HEK293 (cell line): ENCODE measurements around the gene TCF7.

Experiments used
- CTCF ChIA-PET: fragments of 350-600 bp; formaldehyde crosslinking; extraction: SDS; loops from one replicate; lab custom pipeline; 2021; ENCODE audit warnings: antibody characterized with exemption; lab: Yijun Ruan, JAX
- POLR2A ChIA-PET: fragments of 300-600 bp; formaldehyde crosslinking; extraction: SDS; loops from one replicate; lab custom pipeline; 2020; ENCODE audit warnings: antibody characterized with exemption, inconsistent platforms; lab: Yijun Ruan, JAX
- H3K27ac ChIP-seq: fragments of 200-500 bp; sonication (Bioruptor generic); 2 replicates; pipeline ENCODE4 v1.5.1; 2014; ENCODE audit warnings: low read depth, low read length, control low read depth, inconsistent platforms; ENCODE audit errors: extremely low read depth
- H3K36me3 ChIP-seq, 2 experiments: fragments of 200-500 bp in 1 of 2; sonication (Bioruptor generic) in 1 of 2; 1 replicate in 1 of 2; 2 replicates in 1 of 2; pipeline ENCODE4 v1.5.1; 2014 to 2017; ENCODE audit warnings: inconsistent platforms in 2 of 2, low read length in 2 of 2; ENCODE audit not compliant: control insufficient read depth in 2 of 2, insufficient read depth in 1 of 2
- H3K4me1 ChIP-seq: fragments of 200-500 bp; sonication (Bioruptor generic); 2 replicates; pipeline ENCODE4 v1.5.1; 2014; ENCODE audit warnings: mild to moderate bottlenecking, low read length, inconsistent platforms; ENCODE audit not compliant: control insufficient read depth, insufficient read depth
- H3K4me3 ChIP-seq: 2 replicates; pipeline ENCODE4 v1.5.1; 2011; ENCODE audit warnings: low read depth, mild to moderate bottlenecking, control low read depth, low read length, moderate library complexity
- H3K9me3 ChIP-seq: fragments of 200-500 bp; sonication (Bioruptor generic); 2 replicates; pipeline ENCODE4 v1.5.1; 2014; ENCODE audit warnings: low read depth, low read length, inconsistent platforms; ENCODE audit not compliant: control insufficient read depth, insufficient read depth
- AEBP2 ChIP-seq: fragments of 450-650 bp; formaldehyde crosslinking; IDR thresholded peaks from 2 replicates; pipeline ENCODE4 v1.5.1; 2016; ENCODE audit warnings: missing biosample characterization, missing genetic modification characterization, borderline replicate concordance
- ELK4 ChIP-seq: IDR thresholded peaks from 2 replicates; pipeline ENCODE4 v1.6.1; 2011; ENCODE audit warnings: mild to moderate bottlenecking, low read depth, low read length, borderline replicate concordance
- IKZF3 ChIP-seq: fragments of 450-650 bp; IDR thresholded peaks from 2 replicates; pipeline ENCODE4 v1.5.0; 2018; ENCODE audit warnings: missing biosample characterization, mild to moderate bottlenecking, missing genetic modification characterization, moderate library complexity
- KLF10 ChIP-seq: fragments of 450-650 bp; IDR thresholded peaks from 2 replicates; pipeline ENCODE4 v1.5.1; 2018; ENCODE audit warnings: missing biosample characterization, mild to moderate bottlenecking, missing genetic modification characterization
- KLF7 ChIP-seq: fragments of 450-650 bp; formaldehyde crosslinking; IDR thresholded peaks from 2 replicates; pipeline ENCODE4 v1.5.1; 2016; ENCODE audit warnings: missing biosample characterization, missing genetic modification characterization, borderline replicate concordance
- WT1 ChIP-seq: fragments of 450-650 bp; formaldehyde crosslinking; IDR thresholded peaks from 2 replicates; pipeline ENCODE4 v1.5.1; 2016; ENCODE audit warnings: missing biosample characterization, missing genetic modification characterization
- YY1 ChIP-seq: fragments of 450-650 bp; formaldehyde crosslinking; IDR thresholded peaks from 2 replicates; pipeline ENCODE4 v1.5.1; 2018; ENCODE audit warnings: missing biosample characterization, missing genetic modification characterization
- YY2 ChIP-seq: fragments of 450-650 bp; formaldehyde crosslinking; IDR thresholded peaks from 2 replicates; pipeline ENCODE4 v1.5.1; 2016; ENCODE audit warnings: missing biosample characterization, missing genetic modification characterization
- ZBTB20 ChIP-seq: fragments of 450-650 bp; formaldehyde crosslinking; IDR thresholded peaks from 2 replicates; pipeline ENCODE4 v1.5.1; 2016; ENCODE audit warnings: missing biosample characterization, missing genetic modification characterization
- ZNF114 ChIP-seq: fragments of 450-650 bp; formaldehyde crosslinking; IDR thresholded peaks from 2 replicates; pipeline ENCODE4 v1.5.0; 2017; ENCODE audit warnings: missing biosample characterization, missing genetic modification characterization
- ZNF121 ChIP-seq: fragments of 450-650 bp; formaldehyde crosslinking; IDR thresholded peaks from 2 replicates; pipeline ENCODE4 v1.5.1; 2016; ENCODE audit warnings: missing biosample characterization, missing genetic modification characterization
- ZNF138 ChIP-seq: fragments of 450-650 bp; formaldehyde crosslinking; IDR thresholded peaks from 2 replicates; pipeline ENCODE4 v1.5.1; 2016; ENCODE audit warnings: missing biosample characterization, missing genetic modification characterization, borderline replicate concordance
- ZNF140 ChIP-seq: fragments of 450-650 bp; formaldehyde crosslinking; IDR thresholded peaks from 2 replicates; pipeline ENCODE4 v1.5.1; 2016; ENCODE audit warnings: missing biosample characterization, missing genetic modification characterization
- ZNF157 ChIP-seq: fragments of 450-650 bp; formaldehyde crosslinking; IDR thresholded peaks from 2 replicates; pipeline ENCODE4 v1.5.1; 2016; ENCODE audit warnings: missing biosample characterization, missing genetic modification characterization
- ZNF184 ChIP-seq: fragments of 450-650 bp; IDR thresholded peaks from 2 replicates; pipeline ENCODE4 v1.5.1; 2018; ENCODE audit warnings: missing biosample characterization, mild to moderate bottlenecking, missing genetic modification characterization
- ZNF248 ChIP-seq: fragments of 450-650 bp; formaldehyde crosslinking; IDR thresholded peaks from 2 replicates; pipeline ENCODE4 v1.5.1; 2017; ENCODE audit warnings: missing biosample characterization, missing genetic modification characterization
- ZNF274 ChIP-seq, 2 experiments: fragments of 200-500 bp in 1 of 2; fragments of 450-650 bp in 1 of 2; sonication (Bioruptor generic) in 1 of 2; formaldehyde crosslinking in 1 of 2; IDR thresholded peaks; 2 replicates each; pipeline versions ENCODE4 v1.5.1 to v1.6.1; 2014 to 2016; ENCODE audit warnings: borderline replicate concordance in 1 of 2, inconsistent platforms in 1 of 2, low read length in 1 of 2, missing biosample characterization in 1 of 2, missing genetic modification characterization in 1 of 2
- ZNF280C ChIP-seq: fragments of 450-650 bp; formaldehyde crosslinking; IDR thresholded peaks from 2 replicates; pipeline ENCODE4 v1.5.1; 2016; ENCODE audit warnings: missing biosample characterization, missing genetic modification characterization
- ZNF416 ChIP-seq: fragments of 450-650 bp; formaldehyde crosslinking; IDR thresholded peaks from 2 replicates; pipeline ENCODE4 v1.5.1; 2016; ENCODE audit warnings: missing biosample characterization, missing genetic modification characterization
- ZNF433 ChIP-seq: fragments of 450-650 bp; formaldehyde crosslinking; IDR thresholded peaks from 2 replicates; pipeline ENCODE4 v1.5.1; 2016; ENCODE audit warnings: missing biosample characterization, missing genetic modification characterization, low read depth
- ZNF501 ChIP-seq: fragments of 450-650 bp; formaldehyde crosslinking; IDR thresholded peaks from 2 replicates; pipeline ENCODE4 v1.5.1; 2016; ENCODE audit warnings: missing biosample characterization, missing genetic modification characterization
- ZNF514 ChIP-seq: fragments of 450-650 bp; formaldehyde crosslinking; IDR thresholded peaks from 2 replicates; pipeline ENCODE4 v1.5.1; 2016; ENCODE audit warnings: missing biosample characterization, missing genetic modification characterization
- ZNF529 ChIP-seq: fragments of 450-650 bp; formaldehyde crosslinking; IDR thresholded peaks from 2 replicates; pipeline ENCODE4 v1.5.1; 2017; ENCODE audit warnings: missing genetic modification characterization, missing biosample characterization; ENCODE audit not compliant: insufficient replicate concordance
- ZNF571 ChIP-seq: fragments of 450-650 bp; formaldehyde crosslinking; IDR thresholded peaks from 2 replicates; pipeline ENCODE4 v1.5.0; 2017; ENCODE audit warnings: missing biosample characterization, missing genetic modification characterization
- ZNF624 ChIP-seq: fragments of 450-650 bp; formaldehyde crosslinking; IDR thresholded peaks from 2 replicates; pipeline ENCODE4 v1.5.1; 2017; ENCODE audit warnings: missing biosample characterization, missing genetic modification characterization
- ZNF670 ChIP-seq: fragments of 450-650 bp; formaldehyde crosslinking; IDR thresholded peaks from 2 replicates; pipeline ENCODE4 v1.5.1; 2016; ENCODE audit warnings: missing biosample characterization, missing genetic modification characterization, low read depth
- ZNF830 ChIP-seq: fragments of 450-650 bp; IDR thresholded peaks from 2 replicates; pipeline ENCODE4 v1.5.0; 2018; ENCODE audit warnings: missing biosample characterization, missing genetic modification characterization, low read depth, mild to moderate bottlenecking, moderate library complexity
- TF ChIP-seq, protein P1 (sequence below): fragments of 450-650 bp; formaldehyde crosslinking; IDR thresholded peaks from 2 replicates; pipeline ENCODE4 v1.5.1; 2016; ENCODE audit warnings: missing biosample characterization, missing genetic modification characterization

Gene TCF7

DNA sequence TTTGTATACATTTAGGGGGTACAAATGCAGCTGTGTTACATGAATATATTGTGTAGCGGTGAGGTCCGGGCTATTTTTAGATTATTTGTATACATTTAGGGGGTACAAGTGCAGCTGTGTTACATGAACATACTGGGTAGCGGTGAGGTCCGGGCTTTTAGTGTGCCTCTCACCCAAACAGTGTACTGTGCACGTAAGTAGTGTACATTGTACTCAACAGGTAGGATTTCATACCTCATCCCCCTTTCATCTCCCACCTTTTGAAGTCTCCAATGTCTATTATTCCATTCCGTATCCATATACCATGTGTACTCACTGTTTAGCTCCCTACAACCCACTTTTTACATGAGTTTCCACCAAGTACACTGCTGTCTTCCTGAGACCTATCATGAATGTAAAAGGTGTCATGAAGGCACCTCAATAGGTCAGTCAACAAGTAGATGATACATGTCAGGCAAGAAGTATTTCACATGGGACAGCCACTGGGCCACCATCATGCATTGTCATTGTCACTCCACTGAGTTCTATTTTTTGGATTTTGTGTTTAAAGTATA is 34.6 kb downstream of the TCF7 start (continued):
- no peak for TF ChIP-seq ZNF280C (tag by site-specific recombination)
- TF ChIP-seq, all 188 proteins: peak for 3

- Histone ChIP-seq H3K9me3 (no peaks in the 10 kb centered on the region), H3K4me1 (peaks cover 9% of the 10 kb centered on the region; the same call in 1 of the 2 replicates), H3K27ac (no peak overlapping the region; the same call in 1 of the 2 replicates), H3K36me3 (peaks cover 23 to 92% of the 10 kb centered on the region in 2 experiments), H3K4me3 (no peak overlapping the region)
- POLR2A ChIA-PET, result no interaction called here
- TF ChIP-seq KLF10 (no peak), AEBP2 (no peak), ELK4 (no peak), ZNF571 (tag by site-specific recombination) (no peak), ZNF157 (tag by site-specific recombination) (no peak), WT1 (no peak), ZNF248 (no peak), ZNF433 (no peak), ZNF529 (tag by site-specific recombination) (no peak), ZNF670 (tag by site-specific recombination) (no peak), ZNF140 (tag by site-specific recombination) (no peak), YY1 (no peak), ZNF416 (tag by site-specific recombination) (no peak), ZNF624 (tag by site-specific recombination) (no peak), ZNF501 (tag by site-specific recombination) (no peak), KLF7 (tag by site-specific recombination) (no peak)
- CTCF ChIA-PET, result interaction anchor here (0.6 to 2.2 kb wide), 6 partner anchors 9 to 413 kb away, joined by 3 to 20 read pairs (median 3); no protein-coding TSS in a partner anchor
Measured at GRCh38 chr5:134149571-134150303, 35.3 kb downstream of the TCF7 start.

GRCh38 chr5:134151723-134152122 is 37.2 kb downstream of the TCF7 start:
- no peak overlapping the region for H3K27ac ChIP-seq
- TF ChIP-seq ZNF514 (tag by site-specific recombination) (no peak), ZNF138 (tag by site-specific recombination) (no peak), IKZF3 (tag by site-specific recombination) (no peak), ZBTB20 (tag by site-specific recombination) (no peak), ZNF670 (tag by site-specific recombination) (no peak), ZNF121 (tag by site-specific recombination) (no peak), ZNF184 (no peak), ZNF830 (tag by site-specific recombination) (no peak), ZNF114 (tag by site-specific recombination) (no peak), ZNF274 (IDR thresholded peaks at IDR 0.05; ENCODE audit: low read length) (no peak), ZNF274 (tag by site-specific recombination; IDR thresholded peaks at IDR 0.05; ENCODE audit: borderline replicate concordance) (no peak), YY2 (no peak)
- TF ChIP-seq, protein P1, sequence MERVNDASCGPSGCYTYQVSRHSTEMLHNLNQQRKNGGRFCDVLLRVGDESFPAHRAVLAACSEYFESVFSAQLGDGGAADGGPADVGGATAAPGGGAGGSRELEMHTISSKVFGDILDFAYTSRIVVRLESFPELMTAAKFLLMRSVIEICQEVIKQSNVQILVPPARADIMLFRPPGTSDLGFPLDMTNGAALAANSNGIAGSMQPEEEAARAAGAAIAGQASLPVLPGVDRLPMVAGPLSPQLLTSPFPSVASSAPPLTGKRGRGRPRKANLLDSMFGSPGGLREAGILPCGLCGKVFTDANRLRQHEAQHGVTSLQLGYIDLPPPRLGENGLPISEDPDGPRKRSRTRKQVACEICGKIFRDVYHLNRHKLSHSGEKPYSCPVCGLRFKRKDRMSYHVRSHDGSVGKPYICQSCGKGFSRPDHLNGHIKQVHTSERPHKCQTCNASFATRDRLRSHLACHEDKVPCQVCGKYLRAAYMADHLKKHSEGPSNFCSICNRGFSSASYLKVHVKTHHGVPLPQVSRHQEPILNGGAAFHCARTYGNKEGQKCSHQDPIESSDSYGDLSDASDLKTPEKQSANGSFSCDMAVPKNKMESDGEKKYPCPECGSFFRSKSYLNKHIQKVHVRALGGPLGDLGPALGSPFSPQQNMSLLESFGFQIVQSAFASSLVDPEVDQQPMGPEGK (tag by site-specific recombination), result no peak
- CTCF ChIA-PET, result interaction anchor here (0.5 to 1.0 kb wide), 2 partner anchors 50 to 92 kb away, joined by 3 read pairs; no protein-coding TSS in a partner anchor
- H3K36me3 ChIP-seq, result peaks cover 37 to 92% of the 10 kb centered on the region in 2 experiments
- H3K4me1 ChIP-seq, result peaks cover 9% of the 10 kb centered on the region; the same call in 1 of the 2 replicates
- no peaks in the 10 kb centered on the region for H3K9me3 ChIP-seq
- no peak overlapping the region for H3K4me3 ChIP-seq
- POLR2A ChIA-PET, result no interaction called here
